Vagina (tissue), 2 donors: ENCODE data around the gene CCDC141. TPM values are rescaled to one million over a fixed set of nuclear protein-coding genes. Genes with fewer than 3 reads are reported as not detected.

Source experiments
- DNase-seq, 2 donors: peaks; one replicate each; pipeline ENCODE4 v3.0.0-alpha.2; 2017; ENCODE audit errors: extremely low spot score in 2 of 2
- H3K27ac ChIP-seq: fragments of 200-600 bp; sonication (generic); one replicate; pipeline ENCODE4 v1.5.1; 2019
- H3K27me3 ChIP-seq: fragments of 200-600 bp; sonication (generic); one replicate; pipeline ENCODE4 v1.5.1; 2019
- H3K36me3 ChIP-seq, 2 donors: fragments of 200-600 bp; sonication (generic); one replicate each; pipeline ENCODE4 v1.5.1; 2017 to 2019
- H3K4me1 ChIP-seq: fragments of 200-600 bp; sonication (generic); one replicate; pipeline ENCODE4 v1.5.1; 2019
- H3K4me3 ChIP-seq, 2 donors: fragments of 200-600 bp; sonication (generic); 1 replicate in 1 of 2; 2 replicates in 1 of 2; pipeline ENCODE4 v1.5.1; 2016 to 2019
- H3K9me3 ChIP-seq: fragments of 200-600 bp; sonication (generic); one replicate; pipeline ENCODE4 v1.5.1; 2019
- POLR2A ChIP-seq, 2 donors: fragments of 450-650 bp; IDR thresholded peaks; one replicate each; pipeline ENCODE4 v1.6.1; 2017; ENCODE audit warnings: antibody characterized with exemption in 2 of 2, mild to moderate bottlenecking in 2 of 2, moderate library complexity in 2 of 2
- POLR2AphosphoS5 ChIP-seq, 2 donors: sonication (generic); formaldehyde crosslinking; IDR thresholded peaks; one replicate each; pipeline ENCODE4 v1.9.0; 2017; ENCODE audit warnings: antibody characterized with exemption in 2 of 2, mild to moderate bottlenecking in 2 of 2, low read depth in 1 of 2; ENCODE audit not compliant: insufficient read depth in 1 of 2
- intact Hi-C: fragments of 100-400 bp; cut with DNase I; formaldehyde crosslinking; loops from one replicate; pipeline ENCODE4 v1.15.1; 2023
- total RNA-seq: library from RNA; depleted of rRNA; stranded (reverse); fragments of >200 nt; gene quantifications from one replicate; pipeline ENCODE4 v1.2.3, GENCODE V29; 2016
- TF ChIP-seq, protein P1 (sequence below), 3 experiments: fragments of 450-650 bp in 2 of 3; fragments of 200-600 bp in 1 of 3; sonication (generic) in 1 of 3; IDR thresholded peaks; one replicate each; pipeline ENCODE4 v1.5.1; 2017 to 2019; ENCODE audit warnings: antibody characterized with exemption in 3 of 3, mild to moderate bottlenecking in 2 of 3, moderate library complexity in 2 of 3

CCDC141 gene
- total RNA-seq, 1 donor from 2014 or later = 2.0 TPM

GRCh38 chr2:178806543-178806942 lies 243.4 kb downstream of the CCDC141 start:
- H3K36me3 ChIP-seq = no peaks in the 10 kb centered on the region
- no peaks in the 10 kb centered on the region for H3K27me3 ChIP-seq
- no peak for DNase-seq
- no peak overlapping the region for H3K4me3 ChIP-seq
- H3K9me3 ChIP-seq = no peaks in the 10 kb centered on the region
- no peak for TF ChIP-seq POLR2A (IDR thresholded peaks at IDR 0.05)
- TF ChIP-seq, protein P1, sequence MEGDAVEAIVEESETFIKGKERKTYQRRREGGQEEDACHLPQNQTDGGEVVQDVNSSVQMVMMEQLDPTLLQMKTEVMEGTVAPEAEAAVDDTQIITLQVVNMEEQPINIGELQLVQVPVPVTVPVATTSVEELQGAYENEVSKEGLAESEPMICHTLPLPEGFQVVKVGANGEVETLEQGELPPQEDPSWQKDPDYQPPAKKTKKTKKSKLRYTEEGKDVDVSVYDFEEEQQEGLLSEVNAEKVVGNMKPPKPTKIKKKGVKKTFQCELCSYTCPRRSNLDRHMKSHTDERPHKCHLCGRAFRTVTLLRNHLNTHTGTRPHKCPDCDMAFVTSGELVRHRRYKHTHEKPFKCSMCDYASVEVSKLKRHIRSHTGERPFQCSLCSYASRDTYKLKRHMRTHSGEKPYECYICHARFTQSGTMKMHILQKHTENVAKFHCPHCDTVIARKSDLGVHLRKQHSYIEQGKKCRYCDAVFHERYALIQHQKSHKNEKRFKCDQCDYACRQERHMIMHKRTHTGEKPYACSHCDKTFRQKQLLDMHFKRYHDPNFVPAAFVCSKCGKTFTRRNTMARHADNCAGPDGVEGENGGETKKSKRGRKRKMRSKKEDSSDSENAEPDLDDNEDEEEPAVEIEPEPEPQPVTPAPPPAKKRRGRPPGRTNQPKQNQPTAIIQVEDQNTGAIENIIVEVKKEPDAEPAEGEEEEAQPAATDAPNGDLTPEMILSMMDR (IDR thresholded peaks at IDR 0.05) = no peak
- TF ChIP-seq POLR2AphosphoS5 (IDR thresholded peaks at IDR 0.05; ENCODE audit: insufficient read depth in 1 of 2, low read depth in 1 of 2) = no peak
- no peaks in the 10 kb centered on the region for H3K4me1 ChIP-seq
- intact Hi-C loops = no loop called here
- H3K27ac ChIP-seq = no peak overlapping the region

DNA sequence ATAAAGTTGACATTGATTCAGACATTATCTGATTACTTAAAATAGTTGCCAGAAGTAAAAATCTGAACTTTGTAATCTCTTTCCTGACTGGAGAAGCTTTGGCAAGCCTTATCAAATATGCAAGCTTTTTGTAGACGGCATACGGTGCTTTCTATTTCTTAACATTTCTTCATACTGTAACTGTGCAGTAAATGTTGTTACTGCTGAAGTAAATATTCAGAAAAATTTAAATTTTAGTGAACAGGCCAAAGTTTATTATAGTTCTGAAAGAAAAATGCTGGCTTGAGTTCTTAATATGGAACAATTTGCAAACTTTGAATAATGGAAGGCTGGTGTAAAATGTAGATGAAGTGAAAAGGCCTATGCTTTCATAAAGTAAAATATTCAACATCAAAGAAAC lies 244.5 kb downstream of the CCDC141 start:
- no peaks in the 10 kb centered on the region for H3K36me3 ChIP-seq
- H3K9me3 ChIP-seq = no peaks in the 10 kb centered on the region
- H3K4me3 ChIP-seq = no peak overlapping the region
- intact Hi-C loops = no loop called here
- TF ChIP-seq, protein P1 (IDR thresholded peaks at IDR 0.05) = no peak
- TF ChIP-seq POLR2AphosphoS5 (IDR thresholded peaks at IDR 0.05; ENCODE audit: insufficient read depth in 1 of 2, low read depth in 1 of 2) (no peak), POLR2A (IDR thresholded peaks at IDR 0.05) (no peak)
- DNase-seq = no peak
- no peaks in the 10 kb centered on the region for H3K27me3 ChIP-seq
- no peak overlapping the region for H3K27ac ChIP-seq
- H3K4me1 ChIP-seq = no peaks in the 10 kb centered on the region

DNA sequence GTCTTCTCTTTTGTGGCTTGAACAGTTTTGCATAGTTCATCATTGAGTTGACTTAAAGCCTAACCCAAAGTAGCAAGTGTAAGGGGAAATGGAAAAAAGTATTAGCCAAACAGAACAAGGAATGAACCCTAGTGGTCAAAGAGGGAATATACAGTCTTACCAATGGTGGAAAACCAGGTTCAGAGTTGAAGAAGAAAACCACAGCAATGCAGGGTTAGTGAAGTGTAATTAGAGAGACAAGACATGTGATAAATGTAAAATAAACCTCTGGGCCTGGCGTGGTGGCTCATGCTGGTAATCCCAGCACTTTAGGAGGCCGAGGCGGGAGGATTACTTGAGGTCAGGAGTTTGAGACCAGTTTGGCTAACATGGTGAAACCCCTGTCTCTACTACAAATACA lies 245.1 kb downstream of the CCDC141 start:
- no peaks in the 10 kb centered on the region for H3K36me3 ChIP-seq
- intact Hi-C loops = no loop called here
- no peak for DNase-seq

DNA sequence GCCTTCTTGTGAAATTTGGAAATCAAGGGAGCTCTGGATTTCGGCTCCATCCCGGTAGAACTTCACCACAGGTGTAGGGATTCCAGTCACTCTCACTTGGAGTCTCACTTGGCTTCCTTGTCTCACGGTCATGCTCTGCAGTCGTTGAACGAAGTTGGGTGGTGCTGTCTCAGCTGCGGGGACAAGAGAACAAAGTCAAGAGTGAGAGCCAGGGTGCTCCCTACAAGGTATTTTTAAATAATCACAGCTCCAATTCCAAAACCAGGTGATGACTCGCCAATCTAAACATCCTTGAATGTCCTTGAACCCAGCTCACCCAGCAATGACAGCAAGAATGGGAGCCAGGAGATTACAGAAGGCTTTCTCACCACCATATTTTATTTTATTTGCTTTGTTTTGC lies 249.4 kb downstream of the CCDC141 start:
- no peak for DNase-seq
- no peaks in the 10 kb centered on the region for H3K4me1 ChIP-seq
- H3K27me3 ChIP-seq = no peaks in the 10 kb centered on the region
- no peak overlapping the region for H3K4me3 ChIP-seq
- intact Hi-C loops = no loop called here
- TF ChIP-seq, protein P1 (IDR thresholded peaks at IDR 0.05) = no peak
- TF ChIP-seq POLR2A (IDR thresholded peaks at IDR 0.05) (no peak), POLR2AphosphoS5 (IDR thresholded peaks at IDR 0.05; ENCODE audit: insufficient read depth in 1 of 2, low read depth in 1 of 2) (no peak)
- H3K36me3 ChIP-seq = no peaks in the 10 kb centered on the region
- no peaks in the 10 kb centered on the region for H3K9me3 ChIP-seq
- no peak overlapping the region for H3K27ac ChIP-seq

More for the DNA sequence above, 245.1 kb downstream of the CCDC141 start:
- Histone ChIP-seq H3K4me1 (no peaks in the 10 kb centered on the region), H3K4me3 (no peak overlapping the region), H3K27me3 (no peaks in the 10 kb centered on the region), H3K27ac (no peak overlapping the region), H3K9me3 (no peaks in the 10 kb centered on the region)
- TF ChIP-seq POLR2AphosphoS5 (IDR thresholded peaks at IDR 0.05; ENCODE audit: insufficient read depth in 1 of 2, low read depth in 1 of 2) (no peak), POLR2A (IDR thresholded peaks at IDR 0.05) (no peak)
- TF ChIP-seq, protein P1 (IDR thresholded peaks at IDR 0.05) = no peak

- TF ChIP-seq POLR2A (IDR thresholded peaks at IDR 0.05) (no peak), POLR2AphosphoS5 (IDR thresholded peaks at IDR 0.05; ENCODE audit: insufficient read depth in 1 of 2, low read depth in 1 of 2) (no peak)
- TF ChIP-seq, protein P1 (IDR thresholded peaks at IDR 0.05) = no peak
- DNase-seq = no peak
- H3K4me1 ChIP-seq = no peaks in the 10 kb centered on the region
- no peaks in the 10 kb centered on the region for H3K9me3 ChIP-seq
- H3K27ac ChIP-seq = no peak overlapping the region
- H3K4me3 ChIP-seq = no peak overlapping the region
- intact Hi-C loops = no loop called here
- no peaks in the 10 kb centered on the region for H3K36me3 ChIP-seq
- no peaks in the 10 kb centered on the region for H3K27me3 ChIP-seq
Observed at GRCh38 chr2:178799305-178799704, 250.6 kb downstream of the CCDC141 start.
